HepG2 (cell line): Measurements from ENCODE around the gene TMEM98. TPM values are rescaled to one million over a fixed set of nuclear protein-coding genes. Genes with fewer than 3 reads are reported as not detected.

Experiments
- ATAC-seq: fragments of 200-7000 bp; cut with Tn5 transposase; 3 replicates; pipeline ENCODE4 v1.9.1; 2020; ENCODE audit warnings: mild to moderate bottlenecking, moderate library complexity
- BruUV-seq: library from RNA; stranded (reverse); fragments of 400-500 nt; replicated peaks from 2 replicates; lab custom pipeline; 2021; lab: Mats Ljungman, UMichigan
- CTCF ChIA-PET: fragments of 300-600 bp; formaldehyde crosslinking; extraction: SDS; loops from one replicate; lab custom pipeline; 2021; ENCODE audit warnings: low total read pairs, inconsistent platforms, low intra/inter-chr PET ratio; lab: Yijun Ruan, JAX
- POLR2A ChIA-PET: fragments of 350-600 bp; sonication (Branson Sonifier 250); formaldehyde crosslinking; loops from one replicate; lab custom pipeline; 2020; ENCODE audit warnings: antibody characterized with exemption, inconsistent platforms; lab: Yijun Ruan, JAX
- DNase-seq: peaks from one replicate; pipeline ENCODE4 v3.0.0-alpha.2; 2015; ENCODE audit warnings: low spot score
- FAIRE-seq: peaks from 3 replicates; lab custom pipeline; 2011; peaks lifted over from hg19 to GRCh38; lab: Jason Lieb, UNC
- H2AFZ ChIP-seq: one replicate; pipeline ENCODE4 v1.6.1; 2011; ENCODE audit warnings: low read length, inconsistent platforms
- H3K27ac ChIP-seq: fragments of 300-600 bp; 3 replicates; pipeline ENCODE4 v1.8.0; 2011; ENCODE audit warnings: mixed run types, mild to moderate bottlenecking, mixed read lengths, low read length, inconsistent platforms; ENCODE audit not compliant: insufficient read depth; ENCODE audit errors: extremely low read length
- H3K27me3 ChIP-seq, 2 experiments: fragments of 200-600 bp in 1 of 2; 2 replicates in 1 of 2; 3 replicates in 1 of 2; pipeline versions ENCODE4 v1.6.0 to v1.8.0; 2011; ENCODE audit warnings: low read length in 2 of 2, mild to moderate bottlenecking in 2 of 2, moderate library complexity in 2 of 2, inconsistent platforms in 1 of 2; ENCODE audit not compliant: insufficient read depth in 2 of 2, control insufficient read depth in 1 of 2
- H3K36me3 ChIP-seq, 2 experiments: fragments of 200-600 bp in 1 of 2; replicated peaks in 1 of 2; 2 replicates in 1 of 2; 3 replicates in 1 of 2; pipeline versions ENCODE4 v1.5.1 to v1.8.0; 2011; ENCODE audit warnings: low read length in 2 of 2, inconsistent platforms in 1 of 2; ENCODE audit not compliant: insufficient read depth in 2 of 2, control insufficient read depth in 1 of 2
- H3K4me1 ChIP-seq: 2 replicates; pipeline ENCODE4 v1.5.1; 2012; ENCODE audit warnings: low read length, inconsistent platforms; ENCODE audit not compliant: insufficient read depth
- H3K4me2 ChIP-seq: 2 replicates; pipeline ENCODE4 v1.6.0; 2011; ENCODE audit warnings: low read depth, low read length, inconsistent platforms
- H3K4me3 ChIP-seq, 3 experiments: fragments of 200-600 bp in 1 of 3; sonication (generic), shearing (Covaris generic) in 1 of 3; replicated peaks in 1 of 3; 2 replicates each; pipeline ENCODE4 v1.5.1; 2011 to 2016; ENCODE audit warnings: low read length in 3 of 3, inconsistent platforms in 2 of 3, low read depth in 2 of 3, mild to moderate bottlenecking in 2 of 3, control low read depth in 1 of 3, mixed read lengths in 1 of 3; ENCODE audit not compliant: insufficient read depth in 1 of 3
- H3K79me2 ChIP-seq: one replicate; pipeline ENCODE4 v1.6.1; 2011; ENCODE audit warnings: low read length, inconsistent platforms; ENCODE audit not compliant: insufficient read depth
- H3K9ac ChIP-seq: 2 replicates; pipeline ENCODE4 v1.6.0; 2011; ENCODE audit warnings: mild to moderate bottlenecking, low read depth, low read length, inconsistent platforms; ENCODE audit not compliant: insufficient read depth
- H3K9me3 ChIP-seq: 2 replicates; pipeline ENCODE4 v1.5.1; 2012; ENCODE audit warnings: mild to moderate bottlenecking, low read length
- H4K20me1 ChIP-seq: 2 replicates; pipeline ENCODE4 v1.6.0; 2011; ENCODE audit warnings: inconsistent platforms, mild to moderate bottlenecking, low read length, moderate library complexity; ENCODE audit not compliant: insufficient read depth
- AKAP8 ChIP-seq: sonication (generic); formaldehyde crosslinking; IDR thresholded peaks from 2 replicates; pipeline ENCODE4 v1.5.1; 2020; ENCODE audit warnings: mild to moderate bottlenecking, missing genetic modification reagents
- ARNTL ChIP-seq: sonication (generic); formaldehyde crosslinking; IDR thresholded peaks from 2 replicates; pipeline ENCODE4 v1.4.0; 2020; ENCODE audit warnings: mild to moderate bottlenecking, missing genetic modification reagents
- CAMTA2 ChIP-seq: sonication (generic); formaldehyde crosslinking; IDR thresholded peaks from 2 replicates; pipeline ENCODE4 v1.4.0; 2020; ENCODE audit warnings: mild to moderate bottlenecking, missing genetic modification reagents, borderline replicate concordance
- CREB3 ChIP-seq: sonication (generic); formaldehyde crosslinking; IDR thresholded peaks from 2 replicates; pipeline ENCODE4 v1.5.0; 2020; ENCODE audit warnings: missing genetic modification reagents
- HIVEP1 ChIP-seq: sonication (generic); formaldehyde crosslinking; IDR thresholded peaks from 2 replicates; pipeline ENCODE4 v1.4.0; 2020; ENCODE audit warnings: mild to moderate bottlenecking, missing genetic modification reagents
- JUNB ChIP-seq: sonication (generic); formaldehyde crosslinking; IDR thresholded peaks from 2 replicates; pipeline ENCODE4 v1.8.0; 2022; ENCODE audit warnings: missing genetic modification reagents, mild to moderate bottlenecking, borderline replicate concordance
- MAFF ChIP-seq: IDR thresholded peaks from 2 replicates; pipeline ENCODE4 v1.6.1; 2011; ENCODE audit warnings: low read depth, low read length, improper control_type of control experiment
- NR3C1 ChIP-seq: sonication (generic); formaldehyde crosslinking; IDR thresholded peaks from 2 replicates; pipeline ENCODE4 v1.4.0; 2020; ENCODE audit warnings: missing genetic modification reagents
- REPIN1 ChIP-seq: sonication (generic); formaldehyde crosslinking; IDR thresholded peaks from 2 replicates; pipeline ENCODE4 v1.8.0; 2022; ENCODE audit warnings: missing genetic modification reagents, low read depth, mild to moderate bottlenecking, borderline replicate concordance
- SP1 ChIP-seq, 2 experiments: fragments of 450-650 bp in 1 of 2; sonication (generic) in 1 of 2; formaldehyde crosslinking in 1 of 2; IDR thresholded peaks; 2 replicates each; pipeline versions ENCODE4 v1.4.0 to v1.6.1; 2016 to 2020; ENCODE audit warnings: missing genetic modification reagents in 1 of 2
- STAT6 ChIP-seq: sonication (generic); formaldehyde crosslinking; IDR thresholded peaks from 2 replicates; pipeline ENCODE4 v1.4.0; 2020; ENCODE audit warnings: missing genetic modification reagents, mild to moderate bottlenecking, borderline replicate concordance
- TBL1XR1 ChIP-seq: fragments of 150-350 bp; IDR thresholded peaks from 2 replicates; pipeline ENCODE4 v1.6.1; 2014; ENCODE audit warnings: borderline replicate concordance, low read length; ENCODE audit not compliant: partially characterized antibody
- TRIM24 ChIP-seq: sonication (generic); formaldehyde crosslinking; IDR thresholded peaks from 2 replicates; pipeline ENCODE4 v1.8.0; 2022; ENCODE audit warnings: mild to moderate bottlenecking, missing genetic modification reagents
- XBP1 ChIP-seq: sonication (generic); formaldehyde crosslinking; IDR thresholded peaks from 2 replicates; pipeline ENCODE4 v1.5.0; 2020; ENCODE audit warnings: missing genetic modification reagents
- ZNF3 ChIP-seq: IDR thresholded peaks from 2 replicates; pipeline ENCODE4 v1.7.0; 2017; ENCODE audit warnings: inconsistent platforms
- ZNF335 ChIP-seq: sonication (generic); formaldehyde crosslinking; IDR thresholded peaks from 2 replicates; pipeline ENCODE4 v1.4.0; 2020; ENCODE audit warnings: missing genetic modification reagents
- ZNF543 ChIP-seq: sonication (generic); formaldehyde crosslinking; IDR thresholded peaks from 2 replicates; pipeline ENCODE4 v1.4.0; 2020; ENCODE audit warnings: mild to moderate bottlenecking, missing genetic modification reagents
- ZNF547 ChIP-seq: sonication (generic); formaldehyde crosslinking; IDR thresholded peaks from 2 replicates; pipeline ENCODE4 v1.5.1; 2020; ENCODE audit warnings: mild to moderate bottlenecking, missing genetic modification reagents
- ZNF549 ChIP-seq: sonication (generic); formaldehyde crosslinking; IDR thresholded peaks from 2 replicates; pipeline ENCODE4 v1.5.0; 2020; ENCODE audit warnings: missing genetic modification reagents
- WGBS: methylation state at CpG from one replicate; pipeline ENCODE4 v1.1.6; 2017; ENCODE audit warnings: low lambda C conversion rate; 5-methylcytosine and 5-hydroxymethylcytosine counted together
- in situ Hi-C: cut with HindIII; loops from 2 replicates; pipeline ENCODE4 v1.10.0; 2017; ENCODE audit warnings: low pct_unique_long_range_greater_than_20kb; ENCODE audit not compliant: extremely low pct_ligation_motif_present
- intact Hi-C: fragments of 100-400 bp; cut with micrococcal nuclease; formaldehyde crosslinking; loops from one replicate; pipeline ENCODE4 v1.10.0; 2022; ENCODE audit not compliant: unreplicated experiment
- polyA plus RNA-seq, 8 experiments: library from polyadenylated mRNA; depleted of rRNA in 3 of 8; stranded (reverse) in 7 of 8; unstranded in 1 of 8; fragments of >200 nt; fragmentation: Illumina TruSeq in 4 of 8; extraction: Trizol in 4 of 8; gene quantifications; 2 replicates each; pipeline versions ENCODE4 v1.2.1 to v1.2.3, GENCODE V29; 2011 to 2016; ENCODE audit warnings: low read depth in 4 of 8, missing spikeins in 1 of 8, mixed read lengths in 1 of 8; ENCODE audit not compliant: insufficient read depth in 1 of 8
- total RNA-seq, 5 experiments: library from RNA; depleted of rRNA; stranded (reverse); fragments of >200 nt; fragmentation: Illumina TruSeq; extraction: Trizol; gene quantifications; 2 replicates each; pipeline ENCODE4 v1.2.3, GENCODE V29; 2016; ENCODE audit warnings: low read depth in 1 of 5

TMEM98 gene
- total and polyA plus RNA-seq, 2 of the 13 experiments (the other 11 are each of a cell fraction or from before 2014, with no cell fraction given), result 103 to 175 TPM

GRCh38 chr17:32882029-32882428 lies 45.9 kb upstream of the TMEM98 start:
- Histone ChIP-seq H3K27ac (no peak overlapping the region), H3K79me2 (no peaks in the 10 kb centered on the region), H3K9me3 (no peaks in the 10 kb centered on the region), H3K27me3 (no peaks in the 10 kb centered on the region), H3K4me1 (peaks cover 25% of the 10 kb centered on the region), H3K4me3 (no peak overlapping the region), H3K4me2 (no peak overlapping the region), H4K20me1 (no peaks in the 10 kb centered on the region), H2AFZ (no peak overlapping the region), H3K36me3 (no peaks in the 10 kb centered on the region), H3K9ac (no peak overlapping the region)
- POLR2A ChIA-PET, result no interaction called here
- no peak for ATAC-seq
- no TSS peak for BruUV-seq
- no peak for DNase-seq
- CTCF ChIA-PET, result no interaction called here
- 70% methylated on average over 6 of the region's 6 CpGs for WGBS
- intact Hi-C loops, result no loop called here
- no peak for FAIRE-seq
- in situ Hi-C loops, result no loop called here
- TF ChIP-seq TBL1XR1 (no peak), TRIM24 (CRISPR knock-in tag) (no peak), REPIN1 (no peak), SP1 (IDR thresholded peaks at IDR 0.05) (no peak), SP1 (CRISPR knock-in tag; IDR thresholded peaks at IDR 0.05) (no peak), MAFF (no peak), HIVEP1 (no peak), NR3C1 (CRISPR knock-in tag) (no peak), ZNF543 (no peak), XBP1 (CRISPR knock-in tag) (no peak), ZNF549 (CRISPR knock-in tag) (no peak), JUNB (CRISPR knock-in tag) (no peak), ZNF335 (CRISPR knock-in tag) (no peak), STAT6 (CRISPR knock-in tag) (no peak), AKAP8 (CRISPR knock-in tag) (no peak), CREB3 (no peak), ARNTL (CRISPR knock-in tag) (no peak), ZNF3 (CRISPR knock-in tag) (no peak), CAMTA2 (no peak), ZNF547 (CRISPR knock-in tag) (no peak)
